H9 (cell line): ENCODE results near the gene RSAD1. TPM values are rescaled to one million over a fixed set of nuclear protein-coding genes. Genes with fewer than 3 reads are reported as not detected.

Source experiments
- DNase-seq: peaks from one replicate; pipeline ENCODE4 v3.0.0-alpha.2; 2017
- H2AFZ ChIP-seq: one replicate; pipeline ENCODE4 v1.6.1; 2013; ENCODE audit warnings: mild to moderate bottlenecking, low read length, control low read depth, moderate library complexity
- H2AK5ac ChIP-seq: 2 replicates; pipeline ENCODE4 v1.6.1; 2013; ENCODE audit warnings: low read length, control low read depth, mixed read lengths; ENCODE audit not compliant: insufficient read length
- H2BK120ac ChIP-seq: one replicate; pipeline ENCODE4 v1.6.1; 2013; ENCODE audit warnings: low read depth, mild to moderate bottlenecking, low read length, control low read depth, inconsistent platforms; ENCODE audit not compliant: poor library complexity, severe bottlenecking
- H2BK12ac ChIP-seq: 2 replicates; pipeline ENCODE4 v1.6.1; 2013; ENCODE audit warnings: low read length, control low read depth, mixed read lengths, low read depth; ENCODE audit not compliant: insufficient read length
- H2BK15ac ChIP-seq: 2 replicates; pipeline ENCODE4 v1.6.1; 2013; ENCODE audit warnings: low read depth, low read length, control low read depth
- H2BK20ac ChIP-seq: one replicate; pipeline ENCODE4 v1.6.1; 2013; ENCODE audit warnings: low read depth, mild to moderate bottlenecking, low read length, control low read depth, inconsistent platforms; ENCODE audit not compliant: poor library complexity, severe bottlenecking
- H2BK5ac ChIP-seq: 2 replicates; pipeline ENCODE4 v1.6.1; 2013; ENCODE audit warnings: low read length, control low read depth, mixed read lengths; ENCODE audit not compliant: insufficient read length
- H3K14ac ChIP-seq: 2 replicates; pipeline ENCODE4 v1.6.1; 2013; ENCODE audit warnings: low read length, control low read depth; ENCODE audit not compliant: insufficient read depth
- H3K18ac ChIP-seq: 2 replicates; pipeline ENCODE4 v1.6.1; 2013; ENCODE audit warnings: low read depth, mild to moderate bottlenecking, mixed read lengths, low read length, control low read depth; ENCODE audit not compliant: insufficient read length
- H3K23ac ChIP-seq: 2 replicates; pipeline ENCODE4 v1.6.1; 2013; ENCODE audit warnings: low read length, control low read depth, mixed read lengths, low read depth; ENCODE audit not compliant: insufficient read length
- H3K23me2 ChIP-seq: 2 replicates; pipeline ENCODE4 v1.6.1; 2013; ENCODE audit warnings: low read depth, mild to moderate bottlenecking, mixed read lengths, low read length, control low read depth; ENCODE audit not compliant: insufficient read length, poor library complexity, severe bottlenecking
- H3K27ac ChIP-seq: 2 replicates; pipeline ENCODE4 v1.5.1; 2013; ENCODE audit warnings: low read length, control low read depth, mixed read lengths, low read depth; ENCODE audit not compliant: insufficient read length
- H3K27me3 ChIP-seq: 2 replicates; pipeline ENCODE4 v1.6.1; 2013; ENCODE audit warnings: low read length, control low read depth, inconsistent platforms; ENCODE audit not compliant: insufficient read depth
- H3K4ac ChIP-seq: 2 replicates; pipeline ENCODE4 v1.6.1; 2013; ENCODE audit warnings: low read depth, mild to moderate bottlenecking, control low read depth, inconsistent platforms, low read length, moderate library complexity
- H3K4me1 ChIP-seq: 2 replicates; pipeline ENCODE4 v1.6.1; 2013; ENCODE audit warnings: low read length, control low read depth, inconsistent platforms; ENCODE audit not compliant: insufficient read depth
- H3K4me2 ChIP-seq: 2 replicates; pipeline ENCODE4 v1.6.1; 2013; ENCODE audit warnings: low read length, control low read depth, mixed read lengths; ENCODE audit not compliant: insufficient read length, insufficient read depth
- H3K56ac ChIP-seq: 2 replicates; pipeline ENCODE4 v1.6.1; 2013; ENCODE audit warnings: low read depth, mild to moderate bottlenecking, mixed read lengths, low read length, control low read depth; ENCODE audit not compliant: insufficient read length
- H3K79me1 ChIP-seq: 2 replicates; pipeline ENCODE4 v1.6.1; 2013; ENCODE audit warnings: low read depth, mild to moderate bottlenecking, moderate library complexity, low read length, control low read depth, inconsistent platforms; ENCODE audit not compliant: insufficient read depth, poor library complexity, severe bottlenecking
- H3K79me2 ChIP-seq: 2 replicates; pipeline ENCODE4 v1.6.1; 2013; ENCODE audit warnings: low read length, control low read depth, inconsistent platforms; ENCODE audit not compliant: insufficient read depth
- H3K9ac ChIP-seq: 2 replicates; pipeline ENCODE4 v1.6.1; 2013; ENCODE audit warnings: low read length, control low read depth, mixed read lengths; ENCODE audit not compliant: insufficient read length; ENCODE audit errors: extremely low read depth
- H3K9me3 ChIP-seq: one replicate; pipeline ENCODE4 v1.6.1; 2013; ENCODE audit warnings: low read depth, low read length, inconsistent platforms; ENCODE audit not compliant: control insufficient read depth
- H3T11ph ChIP-seq: one replicate; pipeline ENCODE4 v1.6.1; 2013; ENCODE audit warnings: mild to moderate bottlenecking, low read length, control low read depth, inconsistent platforms
- H4K20me1 ChIP-seq: one replicate; pipeline ENCODE4 v1.6.1; 2013; ENCODE audit not compliant: control insufficient read depth, insufficient read length, insufficient read depth
- H4K5ac ChIP-seq: 2 replicates; pipeline ENCODE4 v1.6.1; 2013; ENCODE audit warnings: low read depth, mild to moderate bottlenecking, mixed read lengths, low read length, control low read depth; ENCODE audit not compliant: insufficient read length
- H4K8ac ChIP-seq: replicated peaks from 2 replicates; pipeline ENCODE4 v1.6.1; 2013; ENCODE audit warnings: low read length, control low read depth, mixed read lengths, low read depth; ENCODE audit not compliant: insufficient read length
- H4K91ac ChIP-seq: 2 replicates; pipeline ENCODE4 v1.6.1; 2013; ENCODE audit warnings: low read depth, mild to moderate bottlenecking, moderate library complexity, mixed read lengths, low read length, control low read depth; ENCODE audit not compliant: insufficient read length
- H3K27ac Mint-ChIP-seq, 3 experiments: 2 replicates in 2 of 3; 3 replicates in 1 of 3; pipeline ENCODE4 v1.8.0; 2020 to 2021; ENCODE audit warnings: mixed read lengths in 3 of 3, mild to moderate bottlenecking in 1 of 3, moderate library complexity in 1 of 3
- H3K27me3 Mint-ChIP-seq: 2 replicates; pipeline ENCODE4 v1.8.0; 2021; ENCODE audit warnings: low read depth, mild to moderate bottlenecking, moderate library complexity, mixed read lengths
- H3K36me3 Mint-ChIP-seq, 3 experiments: 2 replicates in 2 of 3; 3 replicates in 1 of 3; pipeline ENCODE4 v1.8.0; 2020 to 2021; ENCODE audit warnings: low read depth in 3 of 3, mixed read lengths in 3 of 3; ENCODE audit not compliant: insufficient read depth in 1 of 3
- H3K4me1 Mint-ChIP-seq, 2 experiments: 2 replicates each; pipeline ENCODE4 v1.8.0; 2020; ENCODE audit warnings: mixed read lengths in 2 of 2
- H3K4me3 Mint-ChIP-seq, 2 experiments: 2 replicates in 1 of 2; 3 replicates in 1 of 2; pipeline ENCODE4 v1.8.0; 2020 to 2021; ENCODE audit warnings: mild to moderate bottlenecking in 2 of 2, mixed read lengths in 2 of 2, moderate library complexity in 1 of 2
- H3K9me3 Mint-ChIP-seq, 2 experiments: 2 replicates in 1 of 2; 3 replicates in 1 of 2; pipeline ENCODE4 v1.8.0; 2020; ENCODE audit warnings: mild to moderate bottlenecking in 2 of 2, mixed read lengths in 2 of 2, moderate library complexity in 1 of 2
- CTCF ChIP-seq: fragments of 200-600 bp; sonication (generic); conservative IDR thresholded peaks from 3 replicates; pipeline ENCODE4 v1.8.0; 2021; ENCODE audit warnings: antibody characterized with exemption, mild to moderate bottlenecking
- WGBS: extraction: QIAGEN DNeasy Blood & Tissue Kit; methylation state at CpG from one replicate; pipeline ENCODE4 v1.1.7; 2013; ENCODE audit warnings: missing lambda C conversion rate, low lambda C conversion rate, mixed read lengths; ENCODE audit not compliant: insufficient read length; ENCODE audit errors: extremely low coverage; 5-methylcytosine and 5-hydroxymethylcytosine counted together
- total RNA-seq: library from RNA; stranded (reverse); gene quantifications from 2 replicates; pipeline ENCODE4 v1.2.1, GENCODE V29; 2021

The RSAD1 gene
- total RNA-seq, 1 experiment from 2014 or later = 27.9 TPM

GRCh38 chr17:50495918-50496317 is 17.3 kb downstream of the RSAD1 start:
- H2BK20ac ChIP-seq = no peak overlapping the region
- Mint-ChIP-seq H3K9me3 (no peaks in the 10 kb centered on the region), H3K4me1 (peaks cover 2% of the 10 kb centered on the region in 2 experiments; a peak in 3 of 4 replicates), H3K36me3 (no peaks in the 10 kb centered on the region), H3K27me3 (peaks cover 3% of the 10 kb centered on the region; the same call in 1 of the 2 replicates), H3K27ac (no peak overlapping the region), H3K4me3 (no peak overlapping the region)
- H3K79me2 ChIP-seq = no peaks in the 10 kb centered on the region
- no peak overlapping the region for H2AK5ac ChIP-seq
- no peak overlapping the region for H4K91ac ChIP-seq
- no peak for DNase-seq
- H3K4me1 ChIP-seq = no peaks in the 10 kb centered on the region
- H2BK15ac ChIP-seq = no peak overlapping the region
- H4K8ac ChIP-seq = no peak overlapping the region
- H2BK12ac ChIP-seq = no peak overlapping the region
- no peak overlapping the region for H3K4ac ChIP-seq
- WGBS = no CpG with 5 or more reads among the region's 8 CpGs
- no peak overlapping the region for H3K4me2 ChIP-seq
- TF ChIP-seq CTCF = no peak
- no peak overlapping the region for H4K5ac ChIP-seq
- H3K27ac ChIP-seq = no peak overlapping the region
- H3K56ac ChIP-seq = no peak overlapping the region
- no peak overlapping the region for H3K14ac ChIP-seq
- H2BK120ac ChIP-seq = no peak overlapping the region
- no peaks in the 10 kb centered on the region for H3K9me3 ChIP-seq
- H3K27me3 ChIP-seq = no peaks in the 10 kb centered on the region
- H4K20me1 ChIP-seq = no peaks in the 10 kb centered on the region
- H2AFZ ChIP-seq = no peak overlapping the region
- no peaks in the 10 kb centered on the region for H3K23me2 ChIP-seq
- no peaks in the 10 kb centered on the region for H3K79me1 ChIP-seq
- no peak overlapping the region for H3K23ac ChIP-seq
- H3K18ac ChIP-seq = no peak overlapping the region
- no peak overlapping the region for H2BK5ac ChIP-seq
- H3K9ac ChIP-seq = no peak overlapping the region
- no peak overlapping the region for H3T11ph ChIP-seq
